WERI-Rb-1 (cell line): ENCODE results near the gene NAGPA.

Source experiments
- DNase-seq: peaks from one replicate; pipeline ENCODE4 v3.0.0-alpha.2; 2020
- H3K27ac ChIP-seq: fragments of 250-450 bp; sonication (Bioruptor Pico); 2 replicates; pipeline ENCODE4 v1.5.1; 2020; ENCODE audit warnings: mild to moderate bottlenecking, moderate library complexity
- H3K27me3 ChIP-seq: fragments of 250-450 bp; sonication (Bioruptor Pico); 2 replicates; pipeline ENCODE4 v1.5.1; 2021; ENCODE audit warnings: mild to moderate bottlenecking, low read depth, moderate library complexity; ENCODE audit not compliant: insufficient read depth, severe bottlenecking
- H3K36me3 ChIP-seq: fragments of 250-450 bp; sonication (Bioruptor Pico); 2 replicates; pipeline ENCODE4 v1.5.1; 2020; ENCODE audit warnings: mild to moderate bottlenecking, moderate library complexity
- H3K4me3 ChIP-seq: 2 replicates; pipeline ENCODE4 v1.5.1; 2011; ENCODE audit warnings: low read depth, mild to moderate bottlenecking, control low read depth, low read length
- H3K9me3 ChIP-seq: fragments of 250-450 bp; sonication (Bioruptor Pico); 2 replicates; pipeline ENCODE4 v1.5.1; 2021; ENCODE audit warnings: mild to moderate bottlenecking, moderate library complexity; ENCODE audit not compliant: severe bottlenecking
- CTCF ChIP-seq: IDR thresholded peaks from 2 replicates; pipeline ENCODE4 v1.5.1; 2011; ENCODE audit warnings: low read depth, mild to moderate bottlenecking, control low read depth, inconsistent platforms, low read length

Gene NAGPA

GRCh38 chr16:5015351-5015750 is 18.4 kb downstream of the NAGPA start:
- Histone ChIP-seq H3K4me3 (no peak overlapping the region), H3K36me3 (no peaks in the 10 kb centered on the region), H3K27me3 (no peaks in the 10 kb centered on the region), H3K27ac (no peak overlapping the region), H3K9me3 (no peaks in the 10 kb centered on the region)
- TF ChIP-seq CTCF = no peak
- no peak for DNase-seq

GRCh38 chr16:5012887-5013286 is 20.8 kb downstream of the NAGPA start:
- Histone ChIP-seq H3K27ac (no peak overlapping the region), H3K9me3 (no peaks in the 10 kb centered on the region), H3K4me3 (no peak overlapping the region), H3K27me3 (no peaks in the 10 kb centered on the region), H3K36me3 (no peaks in the 10 kb centered on the region)
- DNase-seq = no peak
- no peak for TF ChIP-seq CTCF

DNA sequence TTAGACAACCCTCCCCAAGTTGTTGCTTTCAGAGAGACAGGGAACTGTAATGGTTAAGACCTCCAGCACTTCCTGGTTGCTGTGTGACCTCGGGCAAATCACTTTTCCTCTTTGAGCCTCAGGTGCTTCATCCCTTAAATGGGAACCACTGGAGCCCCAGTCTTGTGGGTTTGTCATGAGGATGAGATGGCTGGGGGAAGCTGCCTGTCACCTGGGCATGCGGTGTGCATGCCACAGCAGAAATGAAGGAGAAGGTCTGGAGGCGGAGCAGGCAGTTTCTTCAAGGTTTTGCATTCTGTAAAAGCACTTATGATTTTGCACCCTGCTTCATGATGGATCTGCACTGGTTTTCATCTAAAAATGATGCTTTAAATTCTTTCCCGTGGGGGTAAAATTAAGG is 22.1 kb downstream of the NAGPA start:
- H3K4me3 ChIP-seq = no peak overlapping the region
- H3K27ac ChIP-seq = no peak overlapping the region
- no peak for TF ChIP-seq CTCF
- no peaks in the 10 kb centered on the region for H3K36me3 ChIP-seq
- H3K9me3 ChIP-seq = no peaks in the 10 kb centered on the region
- DNase-seq = no peak
- no peaks in the 10 kb centered on the region for H3K27me3 ChIP-seq

DNA sequence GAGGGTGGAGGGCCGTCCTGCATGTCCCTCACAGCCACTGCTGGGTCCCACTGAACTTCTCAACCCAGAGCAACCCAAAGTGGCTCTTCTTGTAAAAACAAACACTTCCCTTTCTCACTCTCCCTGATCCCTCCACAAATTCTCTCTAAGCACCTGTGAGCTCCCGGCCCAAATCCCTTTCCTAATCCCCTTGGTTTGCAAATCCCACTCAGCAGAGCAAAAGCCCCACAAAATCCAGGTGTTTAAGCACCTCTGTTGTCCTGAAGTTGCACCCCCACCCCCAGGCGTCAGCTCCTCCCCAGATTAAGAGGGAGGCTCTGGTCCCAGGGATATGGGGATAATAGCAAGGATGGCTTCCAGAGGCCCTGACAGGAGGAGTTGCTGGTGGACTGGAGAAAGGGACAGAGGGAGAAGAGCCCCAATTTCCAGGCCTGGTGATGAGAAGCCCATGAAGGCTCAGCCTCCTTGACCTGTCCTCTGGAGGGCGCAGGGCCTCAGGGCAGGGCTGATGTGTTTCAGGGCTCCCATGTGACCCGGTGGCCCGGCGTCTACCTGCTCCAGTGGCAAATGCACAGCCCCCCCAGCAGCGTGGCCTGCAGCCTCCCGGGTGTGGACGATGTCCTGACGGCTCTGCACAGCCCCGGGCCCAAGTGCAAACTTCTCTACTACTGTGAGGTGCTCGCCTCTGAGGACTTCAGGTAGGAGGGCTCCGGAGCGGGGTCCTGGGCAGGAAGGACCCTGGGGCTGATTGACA is 23.0 kb downstream of the NAGPA start:
- no peak overlapping the region for H3K27ac ChIP-seq
- H3K36me3 ChIP-seq = no peaks in the 10 kb centered on the region
- no peaks in the 10 kb centered on the region for H3K27me3 ChIP-seq
- peak; percentile 39 for TF ChIP-seq CTCF
- no peak overlapping the region for H3K4me3 ChIP-seq
- DNase-seq = peak; percentile 85
- no peaks in the 10 kb centered on the region for H3K9me3 ChIP-seq

- no peak for TF ChIP-seq CTCF
- H3K27me3 ChIP-seq = no peaks in the 10 kb centered on the region
- no peak overlapping the region for H3K27ac ChIP-seq
- H3K9me3 ChIP-seq = no peaks in the 10 kb centered on the region
- no peak overlapping the region for H3K4me3 ChIP-seq
- DNase-seq = no peak
- H3K36me3 ChIP-seq = no peaks in the 10 kb centered on the region
Measured at GRCh38 chr16:5008311-5008731, 25.4 kb downstream of the NAGPA start.

DNA sequence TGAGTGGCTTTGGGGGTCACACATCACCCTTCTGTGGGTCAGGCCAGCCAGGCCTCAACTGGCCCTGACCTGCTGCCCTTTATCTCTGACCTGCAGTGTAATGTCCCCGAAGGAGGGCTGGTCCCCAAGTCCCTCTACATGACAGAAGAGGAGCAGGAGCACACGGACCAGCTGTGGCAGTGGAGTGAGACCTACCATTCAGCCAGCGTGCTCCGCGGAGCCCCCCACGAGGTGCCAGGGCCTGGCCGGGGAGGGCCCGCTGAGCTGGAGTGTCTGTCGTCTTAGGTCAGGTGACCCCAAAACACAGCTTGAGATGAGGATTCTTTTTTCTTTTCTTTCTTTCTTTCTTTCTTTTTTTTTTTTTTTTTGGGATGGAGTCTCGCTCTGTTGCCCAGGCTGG is 26.5 kb downstream of the NAGPA start:
- no peak for TF ChIP-seq CTCF

More for the DNA sequence above, 26.5 kb downstream of the NAGPA start:
- Histone ChIP-seq H3K4me3 (no peak overlapping the region), H3K27ac (no peak overlapping the region), H3K36me3 (no peaks in the 10 kb centered on the region), H3K27me3 (no peaks in the 10 kb centered on the region), H3K9me3 (no peaks in the 10 kb centered on the region)
- DNase-seq = no peak
